Gastroesophageal sphincter (tissue), 3 donors: ENCODE results near the gene NAT8L.

ENCODE experiments used
- POLR2A ChIP-seq, 2 donors: fragments of 450-650 bp; IDR thresholded peaks; one replicate each; pipeline ENCODE4 v1.6.1; 2017; ENCODE audit warnings: antibody characterized with exemption in 2 of 2, mild to moderate bottlenecking in 2 of 2, moderate library complexity in 1 of 2
- POLR2AphosphoS5 ChIP-seq: sonication (generic); formaldehyde crosslinking; IDR thresholded peaks from one replicate; pipeline ENCODE4 v1.6.1; 2017; ENCODE audit warnings: antibody characterized with exemption
- TF ChIP-seq, protein P1 (sequence below), 4 experiments: fragments of 200-600 bp in 2 of 4; fragments of 450-650 bp in 2 of 4; sonication (generic) in 1 of 4; IDR thresholded peaks; one replicate each; pipeline ENCODE4 v1.5.1; 2017 to 2019; ENCODE audit warnings: antibody characterized with exemption in 4 of 4, mild to moderate bottlenecking in 2 of 4, moderate library complexity in 2 of 4

GRCh38 chr4:2044119-2044485 lies 15.0 kb upstream of the NAT8L start:
- TF ChIP-seq POLR2A (IDR thresholded peaks at IDR 0.05) (no peak), POLR2AphosphoS5 (no peak)
- TF ChIP-seq, protein P1, sequence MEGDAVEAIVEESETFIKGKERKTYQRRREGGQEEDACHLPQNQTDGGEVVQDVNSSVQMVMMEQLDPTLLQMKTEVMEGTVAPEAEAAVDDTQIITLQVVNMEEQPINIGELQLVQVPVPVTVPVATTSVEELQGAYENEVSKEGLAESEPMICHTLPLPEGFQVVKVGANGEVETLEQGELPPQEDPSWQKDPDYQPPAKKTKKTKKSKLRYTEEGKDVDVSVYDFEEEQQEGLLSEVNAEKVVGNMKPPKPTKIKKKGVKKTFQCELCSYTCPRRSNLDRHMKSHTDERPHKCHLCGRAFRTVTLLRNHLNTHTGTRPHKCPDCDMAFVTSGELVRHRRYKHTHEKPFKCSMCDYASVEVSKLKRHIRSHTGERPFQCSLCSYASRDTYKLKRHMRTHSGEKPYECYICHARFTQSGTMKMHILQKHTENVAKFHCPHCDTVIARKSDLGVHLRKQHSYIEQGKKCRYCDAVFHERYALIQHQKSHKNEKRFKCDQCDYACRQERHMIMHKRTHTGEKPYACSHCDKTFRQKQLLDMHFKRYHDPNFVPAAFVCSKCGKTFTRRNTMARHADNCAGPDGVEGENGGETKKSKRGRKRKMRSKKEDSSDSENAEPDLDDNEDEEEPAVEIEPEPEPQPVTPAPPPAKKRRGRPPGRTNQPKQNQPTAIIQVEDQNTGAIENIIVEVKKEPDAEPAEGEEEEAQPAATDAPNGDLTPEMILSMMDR (IDR thresholded peaks at IDR 0.05) = no peak
